GM21825 (cell line): Measurements from ENCODE around the gene POF1B.

ENCODE experiments used
- ATAC-seq: cut with Tn5 transposase; IDR thresholded peaks from one replicate; pipeline ENCODE4 v1.9.1; 2021; ENCODE audit warnings: mild to moderate bottlenecking, moderate library complexity; ENCODE audit not compliant: unreplicated experiment

The POF1B gene

DNA sequence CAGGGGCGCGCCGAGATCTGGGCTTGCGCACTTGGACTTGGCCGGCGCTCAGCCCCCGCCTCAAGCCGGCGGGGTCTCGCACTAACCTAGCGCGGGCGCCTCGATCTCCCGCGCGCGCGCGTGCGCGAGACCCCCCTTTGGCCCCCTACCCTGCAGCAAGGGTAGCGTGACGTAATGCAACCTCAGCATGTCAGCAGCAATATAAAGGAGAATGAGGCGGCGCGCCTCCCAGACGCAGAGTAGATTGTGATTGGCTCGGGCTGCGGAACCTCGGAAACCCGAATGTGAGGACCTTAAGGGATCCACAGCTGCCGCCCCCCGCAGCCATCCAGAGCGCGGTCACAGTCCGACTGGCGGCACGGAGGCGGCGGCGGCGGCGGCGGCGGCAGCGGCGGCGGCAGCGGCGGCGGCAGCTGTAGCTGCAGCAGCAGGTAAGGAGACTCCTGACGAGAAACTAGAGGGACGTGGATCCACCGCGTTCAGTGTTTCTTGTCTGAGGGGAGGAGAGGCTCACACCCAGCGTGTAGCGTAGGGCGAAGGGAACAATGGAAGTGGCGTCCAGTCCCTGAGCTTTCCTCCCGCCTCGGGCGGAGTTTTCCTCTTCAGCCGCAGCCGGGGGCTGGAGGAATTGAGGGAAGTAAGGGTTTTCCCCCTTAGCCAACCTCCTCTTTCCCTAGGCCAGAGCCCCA, 135.6 kb downstream of the POF1B start, which contains the start of the genes SATL1 and ZNF711:
TSS of gene SATL1 (minus strand) at position 19 of the 689 bp plus-strand sequence. CDS start 134,811 bp downstream, outside the sequence.
TSS of gene ZNF711 (plus strand) at position 231 of the 689 bp plus-strand sequence. CDS start 3,582 bp downstream, outside the sequence.
- ATAC-seq, result peak; percentile 48

DNA sequence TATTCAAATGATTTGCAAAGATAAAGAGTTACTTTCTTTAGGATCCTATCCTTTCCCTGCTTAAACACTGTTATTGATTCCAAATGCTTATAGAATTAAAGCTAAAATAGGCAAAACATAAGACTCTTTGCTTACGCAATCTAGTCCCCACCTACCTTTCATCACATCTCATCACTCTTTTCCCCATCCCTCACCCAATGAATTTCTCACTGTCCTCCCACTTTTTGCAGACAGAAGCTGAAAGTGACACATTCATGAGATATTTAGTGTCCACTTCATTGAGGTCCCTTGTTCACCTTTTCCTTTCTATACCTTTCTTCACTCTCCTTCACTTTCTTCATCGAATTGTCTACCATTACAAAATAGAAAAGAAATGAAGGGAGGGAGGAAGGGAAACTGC, 136.3 kb downstream of the POF1B start:
- no peak for ATAC-seq
